Muscle of arm (tissue), 12 donors: ENCODE measurements around the gene CDADC1. TPM values are rescaled to one million over a fixed set of nuclear protein-coding genes. Genes with fewer than 3 reads are reported as not detected.

Experiments
- polyA plus RNA-seq, 12 donors: library from polyadenylated mRNA; unstranded; fragments of 120-200 nt; gene quantifications; one replicate each; pipeline ENCODE4 v1.2.1, GENCODE V29; 2013; ENCODE audit not compliant: insufficient read length in 12 of 12

CDADC1 gene
- polyA plus RNA-seq, 12 donors = 8.0 to 25.9 (median 9.5) TPM; not detected in 1

Other genes with a start within 250 kb of the CDADC1 start
- gene MLNR, start 27.6 kb upstream of the CDADC1 start, polyA plus RNA-seq = not detected
- gene CAB39L, start 196.1 kb downstream of the CDADC1 start, polyA plus RNA-seq = 10 to 100 TPM in 2 of 12 donors, 1 to 10 TPM in 8, not detected in 2; 3.8 to 19.0 (median 5.0) TPM
- 10 to 100 TPM in 5 of 12 donors, 1 to 10 TPM in 6, not detected in 1; 5.2 to 14.7 (median 9.4) TPM for gene SETDB2, start 196.3 kb downstream of the CDADC1 start, polyA plus RNA-seq
- 10 to 100 TPM in 11 of 12 donors, not detected in 1; 15.4 to 60.1 (median 25.0) TPM for gene PHF11, start 248.0 kb downstream of the CDADC1 start, polyA plus RNA-seq